GM18511 (cell line): ENCODE data around the gene RGS2.

Experiments
- ATAC-seq: cut with Tn5 transposase; IDR thresholded peaks from one replicate; pipeline ENCODE4 v1.9.1; 2021; ENCODE audit warnings: mild to moderate bottlenecking, moderate library complexity; ENCODE audit not compliant: unreplicated experiment

RGS2 gene

GRCh38 chr1:192794768-192795035 is 14.1 kb upstream of the RGS2 start:
- ATAC-seq, result no peak

GRCh38 chr1:192795916-192796618 is 12.8 kb upstream of the RGS2 start:
- ATAC-seq, result no peak

GRCh38 chr1:192797143-192797542 is 11.7 kb upstream of the RGS2 start:
- ATAC-seq, result no peak

GRCh38 chr1:192797891-192798290 is 10.9 kb upstream of the RGS2 start:
- ATAC-seq, result no peak

- no peak for ATAC-seq
Observed at GRCh38 chr1:192801451-192801850, 7.4 kb upstream of the RGS2 start.

- ATAC-seq, result no peak
Observed at GRCh38 chr1:192802406-192802805, 6.4 kb upstream of the RGS2 start.

- no peak for ATAC-seq
Observed at GRCh38 chr1:192803501-192803900, 5.3 kb upstream of the RGS2 start.

- ATAC-seq, result peak; percentile 30
Observed at GRCh38 chr1:192805832-192806323, 3.0 kb upstream of the RGS2 start.

- ATAC-seq, result peak; percentile 42
Observed at GRCh38 chr1:192807211-192808162, 1.4 kb upstream of the RGS2 start.

- ATAC-seq, result no peak
Observed at GRCh38 chr1:192808163-192808517, 699 bp upstream of the RGS2 start.

GRCh38 chr1:192809307-192810252 is 741 bp downstream of the RGS2 start:
- peak; percentile 12 for ATAC-seq

- ATAC-seq, result no peak
Observed at GRCh38 chr1:192810253-192810880, 1.5 kb downstream of the RGS2 start.

- ATAC-seq, result no peak
Observed at GRCh38 chr1:192811006-192811405, 2.2 kb downstream of the RGS2 start.

GRCh38 chr1:192811594-192812239 is 2.9 kb downstream of the RGS2 start:
- ATAC-seq, result no peak

- no peak for ATAC-seq
Observed at GRCh38 chr1:192812420-192813209, 3.8 kb downstream of the RGS2 start.

- no peak for ATAC-seq
Observed at GRCh38 chr1:192814805-192815204, 6.0 kb downstream of the RGS2 start.

- ATAC-seq, result no peak
Observed at GRCh38 chr1:192817246-192817645, 8.4 kb downstream of the RGS2 start.

GRCh38 chr1:192821296-192821695 is 12.5 kb downstream of the RGS2 start:
- no peak for ATAC-seq

- no peak for ATAC-seq
Observed at GRCh38 chr1:192824511-192824910, 15.7 kb downstream of the RGS2 start.
